CD14-positive monocyte (primary cell): ENCODE results near the gene GRIA1. TPM values are rescaled to one million over a fixed set of nuclear protein-coding genes. Genes with fewer than 3 reads are reported as not detected.

Experiments
- DNase-seq, 3 donors: peaks; one replicate each; pipeline ENCODE4 v3.0.0-alpha.2; 2011 to 2022
- H2AFZ ChIP-seq: 2 replicates; pipeline ENCODE4 v1.6.0; 2012; ENCODE audit warnings: mild to moderate bottlenecking, low read depth, low read length, inconsistent platforms; ENCODE audit not compliant: insufficient read depth, poor library complexity, severe bottlenecking
- H3K27ac ChIP-seq, 2 donors: 1 replicate in 1 of 2; 2 replicates in 1 of 2; pipeline ENCODE4 v1.5.1; 2012 to 2013; ENCODE audit warnings: low read length in 2 of 2, control low read depth in 1 of 2, inconsistent platforms in 1 of 2, low read depth in 1 of 2, mild to moderate bottlenecking in 1 of 2
- H3K27me3 ChIP-seq, 2 donors: one replicate each; pipeline versions ENCODE4 v1.6.0 to v1.6.1; 2011 to 2013; ENCODE audit warnings: low read length in 2 of 2; ENCODE audit not compliant: control insufficient read depth in 2 of 2, insufficient read depth in 2 of 2
- H3K36me3 ChIP-seq, 2 donors: replicated peaks in 1 of 2; 1 replicate in 1 of 2; 2 replicates in 1 of 2; pipeline versions ENCODE4 v1.5.1 to v1.6.1; 2012 to 2013; ENCODE audit warnings: low read length in 2 of 2, control low read depth in 1 of 2, inconsistent platforms in 1 of 2, mild to moderate bottlenecking in 1 of 2; ENCODE audit not compliant: insufficient read depth in 2 of 2, control insufficient read depth in 1 of 2
- H3K4me1 ChIP-seq, 2 donors: 1 replicate in 1 of 2; 2 replicates in 1 of 2; pipeline versions ENCODE4 v1.5.1 to v1.6.1; 2012 to 2013; ENCODE audit warnings: low read length in 2 of 2, control low read depth in 1 of 2, inconsistent platforms in 1 of 2, mild to moderate bottlenecking in 1 of 2, moderate library complexity in 1 of 2; ENCODE audit not compliant: insufficient read depth in 2 of 2, control insufficient read depth in 1 of 2
- H3K4me2 ChIP-seq: replicated peaks from 2 replicates; pipeline ENCODE3; 2012; ENCODE audit warnings: low read length, moderate library complexity, mild to moderate bottlenecking; ENCODE audit not compliant: poor library complexity, severe bottlenecking; ENCODE audit errors: extremely low read depth
- H3K4me3 ChIP-seq, 3 experiments: fragments of 200-600 bp in 1 of 3; sonication (generic) in 1 of 3; replicated peaks in 1 of 3; 1 replicate in 2 of 3; 2 replicates in 1 of 3; pipeline ENCODE4 v1.5.1; 2011 to 2013; ENCODE audit warnings: low read length in 3 of 3, mild to moderate bottlenecking in 3 of 3, control low read depth in 2 of 3, low read depth in 2 of 3, inconsistent platforms in 1 of 3, moderate library complexity in 1 of 3
- H3K79me2 ChIP-seq: 2 replicates; pipeline ENCODE4 v1.6.0; 2012; ENCODE audit warnings: mild to moderate bottlenecking, control low read depth, inconsistent platforms, low read length, moderate library complexity; ENCODE audit not compliant: insufficient read depth
- H3K9ac ChIP-seq: 2 replicates; pipeline ENCODE4 v1.6.0; 2017; ENCODE audit warnings: low read length, mild to moderate bottlenecking; ENCODE audit not compliant: insufficient read depth, poor library complexity, severe bottlenecking
- H3K9me3 ChIP-seq, 2 donors: replicated peaks in 1 of 2; 1 replicate in 1 of 2; 2 replicates in 1 of 2; pipeline versions ENCODE4 v1.5.1 to v1.6.1; 2012 to 2013; ENCODE audit warnings: low read length in 2 of 2, control low read depth in 1 of 2; ENCODE audit not compliant: control insufficient read depth in 1 of 2, insufficient read depth in 1 of 2
- H4K20me1 ChIP-seq: 2 replicates; pipeline ENCODE4 v1.6.0; 2012; ENCODE audit warnings: mild to moderate bottlenecking, low read length, control low read depth, moderate library complexity; ENCODE audit not compliant: insufficient read depth
- H3K27ac Mint-ChIP-seq, 7 donors: one replicate each; pipeline ENCODE4 v1.8.0; 2020; ENCODE audit warnings: mild to moderate bottlenecking in 7 of 7, mixed read lengths in 7 of 7, moderate library complexity in 6 of 7, inconsistent platforms in 2 of 7
- H3K27me3 Mint-ChIP-seq, 3 donors: one replicate each; pipeline ENCODE4 v1.8.0; 2021 to 2022; ENCODE audit warnings: low read depth in 3 of 3, mild to moderate bottlenecking in 3 of 3, mixed read lengths in 3 of 3, moderate library complexity in 3 of 3, inconsistent platforms in 1 of 3
- H3K36me3 Mint-ChIP-seq, 2 donors: one replicate each; pipeline ENCODE4 v1.8.0; 2020; ENCODE audit warnings: mixed read lengths in 2 of 2, inconsistent platforms in 1 of 2, mild to moderate bottlenecking in 1 of 2
- H3K4me1 Mint-ChIP-seq: one replicate; pipeline ENCODE4 v1.8.0; 2020; ENCODE audit warnings: mild to moderate bottlenecking, mixed read lengths
- H3K4me3 Mint-ChIP-seq, 2 donors: one replicate each; pipeline ENCODE4 v1.8.0; 2020; ENCODE audit warnings: mild to moderate bottlenecking in 2 of 2, mixed read lengths in 2 of 2, moderate library complexity in 1 of 2
- H3K9me3 Mint-ChIP-seq, 7 donors: one replicate each; pipeline ENCODE4 v1.8.0; 2020 to 2022; ENCODE audit warnings: mixed read lengths in 7 of 7, mild to moderate bottlenecking in 6 of 7, moderate library complexity in 6 of 7, inconsistent platforms in 2 of 7
- CTCF ChIP-seq: fragments of 200-600 bp; IDR thresholded peaks from one replicate; pipeline ENCODE4 v1.8.0; 2022; ENCODE audit warnings: antibody characterized with exemption, mild to moderate bottlenecking
- WGBS: methylation state at CpG from one replicate; pipeline ENCODE4 v1.1.5; 2013; ENCODE audit warnings: missing lambda C conversion rate; ENCODE audit not compliant: insufficient coverage; 5-methylcytosine and 5-hydroxymethylcytosine counted together
- intact Hi-C, 2 donors: fragments of 100-400 bp; cut with micrococcal nuclease; formaldehyde crosslinking; loops; one replicate each; pipeline versions ENCODE4 v1.15.0 to v1.15.1; 2023
- polyA plus RNA-seq, 3 donors: library from polyadenylated mRNA; depleted of rRNA in 1 of 3; unstranded in 2 of 3; stranded (reverse) in 1 of 3; fragments of 300-500 nt in 2 of 3; fragments of >200 nt in 1 of 3; fragmentation: Illumina TruSeq in 2 of 3; gene quantifications; 1 replicate in 2 of 3; 2 replicates in 1 of 3; pipeline ENCODE4 v1.2.3, GENCODE V29; 2012 to 2021

Gene GRIA1
- polyA plus RNA-seq, 3 donors, result not detected

- H3K4me1 Mint-ChIP-seq, result no peaks in the 10 kb centered on the region
- Histone ChIP-seq H3K9ac (no peak overlapping the region), H3K27me3 (no peaks in the 10 kb centered on the region), H3K4me3 (no peak overlapping the region), H2AFZ (no peak overlapping the region), H3K9me3 (no peaks in the 10 kb centered on the region), H3K79me2 (no peaks in the 10 kb centered on the region), H3K4me2 (no peak overlapping the region), H3K4me1 (no peaks in the 10 kb centered on the region), H4K20me1 (no peaks in the 10 kb centered on the region), H3K36me3 (no peaks in the 10 kb centered on the region), H3K27ac (no peak overlapping the region)
- no peak for DNase-seq
- peaks cover 0 to 10% (median 2%) of the 10 kb centered on the region in 7 donors for H3K9me3 Mint-ChIP-seq
- intact Hi-C loops, result no loop called here
- TF ChIP-seq CTCF, result no peak
- H3K36me3 Mint-ChIP-seq, result no peaks in the 10 kb centered on the region
- 57% methylated on average over 2 of the region's 2 CpGs for WGBS
- H3K27ac Mint-ChIP-seq, result peak overlapping the region in 1 of 7 donors; percentile 81
- peaks cover 0 to 3% (median 3%) of the 10 kb centered on the region in 3 donors for H3K27me3 Mint-ChIP-seq
- no peak overlapping the region for H3K4me3 Mint-ChIP-seq
These were observed 224.3 kb downstream of the GRIA1 start for GRCh38 chr5:153714798-153715197.

DNA sequence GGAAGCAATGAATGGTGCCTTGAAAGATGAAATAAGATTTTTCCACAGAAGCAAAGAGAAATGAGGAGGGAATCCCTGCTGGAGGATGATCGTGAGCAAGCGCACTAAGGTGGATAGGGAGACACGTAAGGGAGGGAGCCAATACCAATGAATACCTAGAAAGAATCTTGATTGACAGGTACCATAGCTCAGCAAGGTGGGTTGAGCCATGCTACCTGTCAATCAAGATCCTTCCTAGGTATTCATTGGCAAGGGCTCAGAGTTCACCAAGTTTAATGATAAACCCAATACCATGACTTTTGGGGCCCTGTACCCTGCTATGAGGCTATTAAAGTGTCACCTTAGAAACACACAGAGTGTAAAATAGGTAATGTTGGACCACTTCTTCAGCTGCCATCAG is 226.8 kb downstream of the GRIA1 start:
- Mint-ChIP-seq H3K27me3 (peaks cover 0 to 3% (median 3%) of the 10 kb centered on the region in 3 donors), H3K9me3 (peaks cover 0 to 9% (median 1%) of the 10 kb centered on the region in 7 donors), H3K27ac (peak overlapping the region in 1 of 7 donors; percentile 18), H3K4me1 (no peaks in the 10 kb centered on the region), H3K36me3 (no peaks in the 10 kb centered on the region), H3K4me3 (no peak overlapping the region)
- TF ChIP-seq CTCF, result no peak
- Histone ChIP-seq H3K4me3 (no peak overlapping the region), H3K27ac (no peak overlapping the region), H3K79me2 (no peaks in the 10 kb centered on the region), H3K27me3 (no peaks in the 10 kb centered on the region), H3K4me1 (no peaks in the 10 kb centered on the region), H3K9me3 (no peaks in the 10 kb centered on the region), H2AFZ (no peak overlapping the region), H3K9ac (no peak overlapping the region), H3K36me3 (no peaks in the 10 kb centered on the region), H4K20me1 (no peaks in the 10 kb centered on the region), H3K4me2 (no peak overlapping the region)
- intact Hi-C loops, result no loop called here
- DNase-seq, result no peak
- WGBS, result 100% methylated on average over 3 of the region's 3 CpGs
